CD4-positive, alpha-beta T cell (primary cell): ENCODE measurements around the gene XPR1. TPM values are rescaled to one million over a fixed set of nuclear protein-coding genes. Genes with fewer than 3 reads are reported as not detected.

ENCODE experiments used
- ATAC-seq: fragments of 200-7000 bp; cut with Tn5 transposase; one replicate; pipeline ENCODE4 v1.10.0; 2022; ENCODE audit warnings: mild to moderate bottlenecking; ENCODE audit not compliant: poor library complexity
- CTCF ChIA-PET: fragments of 350-600 bp; sonication (Branson Sonifier 250); formaldehyde crosslinking; loops from one replicate; lab custom pipeline; 2021; ENCODE audit warnings: antibody characterized with exemption, inconsistent platforms; lab: Charles Lee
- POLR2A ChIA-PET: fragments of 350-600 bp; sonication (Branson Sonifier 250); formaldehyde crosslinking; loops from one replicate; lab custom pipeline; 2021; ENCODE audit warnings: antibody characterized with exemption, inconsistent platforms; lab: Charles Lee
- DNase-seq, 14 experiments: peaks; one replicate each; pipeline ENCODE4 v3.0.0-alpha.2; 2013 to 2020; ENCODE audit warnings: mixed read lengths in 2 of 14
- H3K27ac ChIP-seq, 2 donors: one replicate each; pipeline versions ENCODE4 v1.5.1 to v1.7.0; 2013; ENCODE audit warnings: low read length in 2 of 2, low read depth in 1 of 2, mild to moderate bottlenecking in 1 of 2
- H3K27me3 ChIP-seq, 2 experiments: 1 replicate in 1 of 2; 2 replicates in 1 of 2; pipeline versions ENCODE4 v1.6.1 to v1.7.0; 2013; ENCODE audit warnings: low read length in 2 of 2, control low read depth in 1 of 2, mild to moderate bottlenecking in 1 of 2, moderate library complexity in 1 of 2; ENCODE audit not compliant: insufficient read depth in 2 of 2, control insufficient read depth in 1 of 2
- H3K36me3 ChIP-seq: one replicate; pipeline ENCODE4 v1.6.1; 2013; ENCODE audit warnings: low read length, control low read depth; ENCODE audit not compliant: insufficient read depth
- H3K4me1 ChIP-seq: one replicate; pipeline ENCODE4 v1.6.1; 2013; ENCODE audit warnings: low read length, control low read depth; ENCODE audit not compliant: insufficient read depth
- H3K4me3 ChIP-seq: one replicate; pipeline ENCODE4 v1.5.1; 2013; ENCODE audit warnings: mild to moderate bottlenecking, low read length, moderate library complexity
- H3K9me3 ChIP-seq, 2 experiments: 1 replicate in 1 of 2; 2 replicates in 1 of 2; pipeline versions ENCODE4 v1.6.1 to v1.7.0; 2013; ENCODE audit warnings: low read length in 2 of 2, mild to moderate bottlenecking in 2 of 2, control low read depth in 1 of 2, moderate library complexity in 1 of 2; ENCODE audit not compliant: control insufficient read depth in 1 of 2, insufficient read depth in 1 of 2
- H3K27ac Mint-ChIP-seq: one replicate; pipeline ENCODE4 v1.8.0; 2020; ENCODE audit warnings: mixed read lengths
- H3K27me3 Mint-ChIP-seq: one replicate; pipeline ENCODE4 v1.8.0; 2021; ENCODE audit warnings: mixed read lengths
- H3K36me3 Mint-ChIP-seq: one replicate; pipeline ENCODE4 v1.8.0; 2021; ENCODE audit warnings: low read depth, mixed read lengths
- H3K4me1 Mint-ChIP-seq: one replicate; pipeline ENCODE4 v1.8.0; 2021; ENCODE audit warnings: low read depth, mixed read lengths
- H3K4me3 Mint-ChIP-seq: one replicate; pipeline ENCODE4 v1.8.0; 2020; ENCODE audit warnings: mild to moderate bottlenecking, mixed read lengths
- H3K9me3 Mint-ChIP-seq: one replicate; pipeline ENCODE4 v1.8.0; 2020; ENCODE audit warnings: mixed read lengths
- intact Hi-C, 2 experiments: fragments of 100-400 bp; cut with DNase I in 1 of 2; cut with micrococcal nuclease in 1 of 2; formaldehyde crosslinking; loops; one replicate each; pipeline versions ENCODE4 v1.15.1 to v1.9.0; 2023 to 2025; cut with DNase I, micrococcal nuclease
- total RNA-seq, 174 experiments: library from RNA in 2 of 174; stranded (reverse) in 2 of 174; gene quantifications; one replicate each; pipeline ENCODE4 v1.2.3 and lab custom pipeline; 2021 to 2026
- TF ChIP-seq, protein P1 (sequence below): fragments of 200-600 bp; IDR thresholded peaks from one replicate; pipeline ENCODE4 v1.8.0; 2022; ENCODE audit warnings: antibody characterized with exemption, mild to moderate bottlenecking

Gene XPR1
- total RNA-seq, 2 experiments from 2014 or later = 13.7 TPM

- Histone ChIP-seq H3K36me3 (no peaks in the 10 kb centered on the region), H3K4me3 (no peak overlapping the region), H3K9me3 (peaks cover 5 to 6% of the 10 kb centered on the region in 2 experiments), H3K4me1 (no peaks in the 10 kb centered on the region), H3K27ac (no peak overlapping the region), H3K27me3 (no peaks in the 10 kb centered on the region)
- ChIA-PET CTCF (no interaction called here), POLR2A (no interaction called here)
- ATAC-seq = no peak
- intact Hi-C loops = no loop called here
- Mint-ChIP-seq H3K36me3 (no peaks in the 10 kb centered on the region), H3K4me3 (no peak overlapping the region), H3K9me3 (peaks cover 2% of the 10 kb centered on the region), H3K27ac (no peak overlapping the region), H3K27me3 (peaks cover 4% of the 10 kb centered on the region), H3K4me1 (no peaks in the 10 kb centered on the region)
- no peak for DNase-seq
- TF ChIP-seq, protein P1, sequence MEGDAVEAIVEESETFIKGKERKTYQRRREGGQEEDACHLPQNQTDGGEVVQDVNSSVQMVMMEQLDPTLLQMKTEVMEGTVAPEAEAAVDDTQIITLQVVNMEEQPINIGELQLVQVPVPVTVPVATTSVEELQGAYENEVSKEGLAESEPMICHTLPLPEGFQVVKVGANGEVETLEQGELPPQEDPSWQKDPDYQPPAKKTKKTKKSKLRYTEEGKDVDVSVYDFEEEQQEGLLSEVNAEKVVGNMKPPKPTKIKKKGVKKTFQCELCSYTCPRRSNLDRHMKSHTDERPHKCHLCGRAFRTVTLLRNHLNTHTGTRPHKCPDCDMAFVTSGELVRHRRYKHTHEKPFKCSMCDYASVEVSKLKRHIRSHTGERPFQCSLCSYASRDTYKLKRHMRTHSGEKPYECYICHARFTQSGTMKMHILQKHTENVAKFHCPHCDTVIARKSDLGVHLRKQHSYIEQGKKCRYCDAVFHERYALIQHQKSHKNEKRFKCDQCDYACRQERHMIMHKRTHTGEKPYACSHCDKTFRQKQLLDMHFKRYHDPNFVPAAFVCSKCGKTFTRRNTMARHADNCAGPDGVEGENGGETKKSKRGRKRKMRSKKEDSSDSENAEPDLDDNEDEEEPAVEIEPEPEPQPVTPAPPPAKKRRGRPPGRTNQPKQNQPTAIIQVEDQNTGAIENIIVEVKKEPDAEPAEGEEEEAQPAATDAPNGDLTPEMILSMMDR = no peak
Observed at GRCh38 chr1:180593382-180593781, 38.4 kb upstream of the XPR1 start.

GRCh38 chr1:180594723-180595122 is 37.1 kb upstream of the XPR1 start:
- DNase-seq (no peak), ATAC-seq (no peak)
- Mint-ChIP-seq H3K4me3 (no peak overlapping the region), H3K27me3 (peaks cover 4% of the 10 kb centered on the region), H3K9me3 (no peaks in the 10 kb centered on the region), H3K27ac (no peak overlapping the region), H3K36me3 (no peaks in the 10 kb centered on the region), H3K4me1 (no peaks in the 10 kb centered on the region)
- TF ChIP-seq, protein P1 = no peak
- Histone ChIP-seq H3K4me1 (no peaks in the 10 kb centered on the region), H3K36me3 (no peaks in the 10 kb centered on the region), H3K27ac (no peak overlapping the region), H3K4me3 (no peak overlapping the region), H3K9me3 (no peaks in the 10 kb centered on the region), H3K27me3 (no peaks in the 10 kb centered on the region)
- CTCF ChIA-PET = no interaction called here
- intact Hi-C loops = no loop called here
- POLR2A ChIA-PET = no interaction called here

- H3K36me3 ChIP-seq = no peaks in the 10 kb centered on the region
- TF ChIP-seq, protein P1 = no peak
- Mint-ChIP-seq H3K27me3 (peaks cover 4% of the 10 kb centered on the region), H3K4me3 (no peak overlapping the region), H3K36me3 (no peaks in the 10 kb centered on the region), H3K9me3 (no peaks in the 10 kb centered on the region), H3K27ac (no peak overlapping the region), H3K4me1 (no peaks in the 10 kb centered on the region)
- DNase-seq (no peak), ATAC-seq (no peak)
- no peak overlapping the region for H3K4me3 ChIP-seq
- no peak overlapping the region for H3K27ac ChIP-seq
- H3K4me1 ChIP-seq = no peaks in the 10 kb centered on the region
- intact Hi-C loops = no loop called here
- no peaks in the 10 kb centered on the region for H3K9me3 ChIP-seq
- POLR2A ChIA-PET = no interaction called here
- H3K27me3 ChIP-seq = no peaks in the 10 kb centered on the region
- CTCF ChIA-PET = no interaction called here
Observed at GRCh38 chr1:180595966-180596365, 35.9 kb upstream of the XPR1 start.
